Caco-2 (cell line): Measurements from ENCODE around the gene CYP21A2. TPM values are rescaled to one million over a fixed set of nuclear protein-coding genes. Genes with fewer than 3 reads are reported as not detected.
"Not testable (repeated sequence)": the region's sequence is repeated elsewhere in the genome, so short reads cannot be mapped to it uniquely, and the experiment has no call there.

Experiments used
- BruUV-seq: library from RNA; stranded (reverse); fragments of 400-500 nt; replicated peaks from 2 replicates; lab custom pipeline; 2021; lab: Mats Ljungman, UMichigan
- CTCF ChIA-PET: fragments of 300-600 bp; sonication (Branson Sonifier 250); formaldehyde crosslinking; loops from one replicate; lab custom pipeline; 2022; ENCODE audit warnings: antibody characterized with exemption; lab: Charles Lee
- POLR2A ChIA-PET: fragments of 300-600 bp; sonication (Branson Sonifier 250); formaldehyde crosslinking; loops from one replicate; lab custom pipeline; 2022; ENCODE audit warnings: antibody characterized with exemption; lab: Charles Lee
- DNase-seq, 2 experiments: peaks; one replicate each; pipeline versions ENCODE4 v3.0.0 to v3.0.0-alpha.2; 2020 to 2022
- H3K27me3 ChIP-seq: replicated peaks from 2 replicates; pipeline ENCODE4 v1.6.0; 2011; ENCODE audit warnings: low read length; ENCODE audit not compliant: control insufficient read depth, insufficient read depth
- H3K36me3 ChIP-seq: 2 replicates; pipeline ENCODE4 v1.5.1; 2011; ENCODE audit warnings: low read length; ENCODE audit not compliant: control insufficient read depth, insufficient read depth
- H3K4me1 ChIP-seq: fragments of 250-450 bp; sonication (Bioruptor Pico); 2 replicates; pipeline ENCODE4 v1.5.1; 2020; ENCODE audit warnings: mild to moderate bottlenecking
- H3K4me3 ChIP-seq: 2 replicates; pipeline ENCODE4 v1.5.1; 2011; ENCODE audit warnings: low read depth, mild to moderate bottlenecking, control low read depth, low read length
- H3K9me3 ChIP-seq: fragments of 250-450 bp; sonication (Bioruptor Pico); 2 replicates; pipeline ENCODE4 v1.5.1; 2020; ENCODE audit warnings: mild to moderate bottlenecking, moderate library complexity
- H3K27ac Mint-ChIP-seq: one replicate; pipeline ENCODE4 v1.8.0; 2022; ENCODE audit warnings: mixed read lengths; ENCODE audit not compliant: unreplicated experiment
- H3K27me3 Mint-ChIP-seq: one replicate; pipeline ENCODE4 v1.8.0; 2022; ENCODE audit warnings: mixed read lengths; ENCODE audit not compliant: insufficient read depth, unreplicated experiment
- H3K36me3 Mint-ChIP-seq: one replicate; pipeline ENCODE4 v1.8.0; 2022; ENCODE audit warnings: mild to moderate bottlenecking, mixed read lengths; ENCODE audit not compliant: insufficient read depth, unreplicated experiment
- H3K4me1 Mint-ChIP-seq: one replicate; pipeline ENCODE4 v1.8.0; 2022; ENCODE audit warnings: low read depth, mixed read lengths; ENCODE audit not compliant: unreplicated experiment
- H3K4me3 Mint-ChIP-seq: one replicate; pipeline ENCODE4 v1.8.0; 2022; ENCODE audit warnings: mild to moderate bottlenecking, moderate library complexity, mixed read lengths; ENCODE audit not compliant: unreplicated experiment
- H3K9me3 Mint-ChIP-seq: one replicate; pipeline ENCODE4 v1.8.0; 2022; ENCODE audit warnings: mixed read lengths; ENCODE audit not compliant: unreplicated experiment
- intact Hi-C: fragments of 100-400 bp; cut with micrococcal nuclease; formaldehyde crosslinking; loops from one replicate; pipeline ENCODE4 v1.10.0; 2022; ENCODE audit not compliant: unreplicated experiment
- total RNA-seq: library from RNA; stranded (reverse); gene quantifications from 2 replicates; pipeline ENCODE4 v1.2.3, GENCODE V29; 2022

Gene CYP21A2
- total RNA-seq, 1 experiment from 2014 or later: not detected

GRCh38 chr6:32009537-32009936 is 28.7 kb upstream of the CYP21A2 start:
- CTCF ChIA-PET, H3K27ac Mint-ChIP-seq, H3K4me3 Mint-ChIP-seq, H3K9me3 ChIP-seq, H3K4me1 ChIP-seq, POLR2A ChIA-PET, H3K4me1 Mint-ChIP-seq, H3K36me3 Mint-ChIP-seq, H3K36me3 ChIP-seq, intact Hi-C loops, H3K27me3 Mint-ChIP-seq, H3K27me3 ChIP-seq, H3K9me3 Mint-ChIP-seq, H3K4me3 ChIP-seq, BruUV-seq: not testable (repeated sequence)
- peak; percentile 1 to 38 for DNase-seq

GRCh38 chr6:32010856-32011530 is 27.2 kb upstream of the CYP21A2 start:
- CTCF ChIA-PET: not testable (repeated sequence)

GRCh38 chr6:32012941-32013617 is 25.1 kb upstream of the CYP21A2 start:
- not testable (repeated sequence) for BruUV-seq, H3K36me3 Mint-ChIP-seq, H3K4me3 Mint-ChIP-seq

More at GRCh38 chr6:32010856-32011530, 27.2 kb upstream of the CYP21A2 start:
- BruUV-seq, H3K4me1 Mint-ChIP-seq, H3K27ac Mint-ChIP-seq, H3K27me3 Mint-ChIP-seq, H3K4me3 ChIP-seq, POLR2A ChIA-PET, intact Hi-C loops, H3K36me3 ChIP-seq, H3K9me3 ChIP-seq, H3K4me1 ChIP-seq, H3K36me3 Mint-ChIP-seq, H3K4me3 Mint-ChIP-seq, H3K9me3 Mint-ChIP-seq, H3K27me3 ChIP-seq: not testable (repeated sequence)
- DNase-seq: peak; percentile 0 to 25

GRCh38 chr6:32013738-32014137 is 24.5 kb upstream of the CYP21A2 start:
- H3K9me3 Mint-ChIP-seq, POLR2A ChIA-PET, H3K27me3 ChIP-seq, H3K4me3 Mint-ChIP-seq, DNase-seq, H3K4me3 ChIP-seq, H3K36me3 Mint-ChIP-seq, H3K4me1 ChIP-seq, H3K4me1 Mint-ChIP-seq, BruUV-seq, H3K9me3 ChIP-seq, intact Hi-C loops, H3K27me3 Mint-ChIP-seq, H3K27ac Mint-ChIP-seq, CTCF ChIA-PET, H3K36me3 ChIP-seq: not testable (repeated sequence)

More at GRCh38 chr6:32012941-32013617, 25.1 kb upstream of the CYP21A2 start:
- DNase-seq: peak; percentile 4 to 31
- H3K4me1 Mint-ChIP-seq, intact Hi-C loops, CTCF ChIA-PET, H3K4me3 ChIP-seq, H3K4me1 ChIP-seq, H3K9me3 ChIP-seq, H3K9me3 Mint-ChIP-seq, H3K27me3 Mint-ChIP-seq, H3K36me3 ChIP-seq, POLR2A ChIA-PET, H3K27ac Mint-ChIP-seq, H3K27me3 ChIP-seq: not testable (repeated sequence)

GRCh38 chr6:32014547-32014946 is 23.7 kb upstream of the CYP21A2 start, which contains the start of gene C4B:
TSS of gene C4B (plus strand) at chr6:32014795. CDS start at chr6:32014846, 51 bp downstream.
- H3K27ac Mint-ChIP-seq, H3K27me3 Mint-ChIP-seq, BruUV-seq, H3K27me3 ChIP-seq, H3K4me3 Mint-ChIP-seq, H3K36me3 ChIP-seq, H3K4me1 Mint-ChIP-seq, DNase-seq, H3K9me3 ChIP-seq, H3K4me3 ChIP-seq, POLR2A ChIA-PET, H3K9me3 Mint-ChIP-seq, CTCF ChIA-PET, H3K4me1 ChIP-seq, intact Hi-C loops, H3K36me3 Mint-ChIP-seq: not testable (repeated sequence)

- CTCF ChIA-PET, H3K4me1 Mint-ChIP-seq, BruUV-seq, H3K4me1 ChIP-seq, H3K9me3 ChIP-seq, intact Hi-C loops, DNase-seq, H3K9me3 Mint-ChIP-seq, H3K27ac Mint-ChIP-seq, H3K36me3 Mint-ChIP-seq, H3K4me3 Mint-ChIP-seq, H3K4me3 ChIP-seq, H3K36me3 ChIP-seq, H3K27me3 Mint-ChIP-seq, POLR2A ChIA-PET, H3K27me3 ChIP-seq: not testable (repeated sequence)
Measured at GRCh38 chr6:32022100-32022499, 16.1 kb upstream of the CYP21A2 start.

- H3K9me3 Mint-ChIP-seq, H3K4me3 Mint-ChIP-seq, intact Hi-C loops, H3K36me3 ChIP-seq, H3K27me3 Mint-ChIP-seq, CTCF ChIA-PET, H3K4me1 ChIP-seq, H3K27ac Mint-ChIP-seq, H3K4me3 ChIP-seq, DNase-seq, H3K36me3 Mint-ChIP-seq, H3K9me3 ChIP-seq, BruUV-seq, POLR2A ChIA-PET, H3K27me3 ChIP-seq, H3K4me1 Mint-ChIP-seq: not testable (repeated sequence)
Measured at GRCh38 chr6:32028631-32029030, 9.6 kb upstream of the CYP21A2 start.
